GM19238 (cell line): ENCODE measurements around the gene UNKL.

ENCODE experiments used
- DNase-seq: peaks from one replicate; pipeline ENCODE4 v3.0.0; 2011; ENCODE audit warnings: low spot score; ENCODE audit not compliant: insufficient read length

Gene UNKL

GRCh38 chr16:1431497-1432270 lies 17.2 kb upstream of the UNKL start:
- DNase-seq = no peak

GRCh38 chr16:1430759-1431496 lies 16.4 kb upstream of the UNKL start, which contains the start of gene PERCC1:
Gene PERCC1 (plus strand): TSS chr16:1431078. CDS start chr16:1432594, 1,516 bp downstream.
- no peak for DNase-seq

- no peak for DNase-seq
Observed at GRCh38 chr16:1430214-1430758, 15.8 kb upstream of the UNKL start.

- DNase-seq = no peak
Observed at GRCh38 chr16:1429631-1430030, 15.1 kb upstream of the UNKL start.

GRCh38 chr16:1429012-1429411 lies 14.5 kb upstream of the UNKL start:
- DNase-seq = no peak

- DNase-seq = peak; percentile 71
Observed at GRCh38 chr16:1428511-1428910, 14.0 kb upstream of the UNKL start.

GRCh38 chr16:1427473-1428461 lies 13.3 kb upstream of the UNKL start:
- no peak for DNase-seq

GRCh38 chr16:1426734-1427471 lies 12.4 kb upstream of the UNKL start:
- no peak for DNase-seq

GRCh38 chr16:1425616-1426370 lies 11.3 kb upstream of the UNKL start:
- no peak for DNase-seq

- no peak for DNase-seq
Observed at GRCh38 chr16:1424028-1424427, 9.5 kb upstream of the UNKL start.

- no peak for DNase-seq
Observed at GRCh38 chr16:1422076-1422475, 7.6 kb upstream of the UNKL start.

- DNase-seq = no peak
Observed at GRCh38 chr16:1420111-1420539, 5.6 kb upstream of the UNKL start.

GRCh38 chr16:1416521-1416941 lies 2.0 kb upstream of the UNKL start:
- DNase-seq = no peak

GRCh38 chr16:1413684-1414531 lies 596 bp downstream of the UNKL start:
- DNase-seq = peak; percentile 71

- no peak for DNase-seq
Observed at GRCh38 chr16:1412847-1413246, 1.7 kb downstream of the UNKL start.

- peak; percentile 94 for DNase-seq
Observed at GRCh38 chr16:1408171-1408837, 6.2 kb downstream of the UNKL start.

- no peak for DNase-seq
Observed at GRCh38 chr16:1407753-1408152, 6.8 kb downstream of the UNKL start.

- DNase-seq = no peak
Observed at GRCh38 chr16:1403733-1404132, 10.8 kb downstream of the UNKL start.
